Measurements from ENCODE around the gene GNAT2.

Gene GNAT2

DNA sequence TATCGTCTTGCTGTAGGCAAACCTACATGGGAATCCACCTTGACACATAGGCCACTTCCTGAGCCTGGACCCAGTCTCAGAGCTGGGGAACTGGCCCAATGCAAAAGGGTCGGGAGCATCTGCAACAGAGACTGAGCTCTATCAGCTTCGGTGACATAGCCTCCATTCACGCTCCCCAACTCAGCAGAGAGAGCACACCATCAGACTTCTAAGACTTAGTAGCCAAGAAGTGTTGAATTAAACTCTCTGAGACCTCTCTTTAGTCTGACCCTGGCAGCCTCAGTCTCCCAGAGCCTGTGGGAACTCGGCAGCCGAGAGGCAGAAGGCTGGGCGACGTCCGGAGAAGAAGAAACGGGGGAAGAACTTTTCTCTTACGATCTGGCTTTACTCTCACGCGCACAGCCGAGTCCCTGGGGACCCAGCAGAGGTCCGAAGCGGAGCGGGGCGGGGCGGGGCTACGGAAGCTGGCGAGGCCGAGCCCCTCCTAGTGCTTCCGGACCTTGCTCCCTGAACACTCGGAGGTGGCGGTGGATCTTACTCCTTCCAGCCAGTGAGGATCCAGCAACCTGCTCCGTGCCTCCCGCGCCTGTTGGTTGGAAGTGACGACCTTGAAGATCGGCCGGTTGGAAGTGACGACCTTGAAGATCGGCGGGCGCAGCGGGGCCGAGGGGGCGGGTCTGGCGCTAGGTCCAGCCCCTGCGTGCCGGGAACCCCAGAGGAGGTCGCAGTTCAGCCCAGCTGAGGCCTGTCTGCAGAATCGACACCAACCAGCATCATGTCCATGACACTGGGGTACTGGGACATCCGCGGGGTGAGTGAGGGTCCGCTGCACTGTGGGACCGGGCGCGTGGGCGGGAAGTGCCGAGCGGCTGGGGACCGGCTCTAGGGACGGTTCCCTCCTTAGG lies 36.5 kb upstream of the GNAT2 start, which contains the start of gene GSTM4:
TSS of gene GSTM4 (plus strand) at position 485 of the 905 bp plus-strand sequence. CDS start at position 776, 291 bp downstream.
- TF ChIP-seq, protein P1, sequence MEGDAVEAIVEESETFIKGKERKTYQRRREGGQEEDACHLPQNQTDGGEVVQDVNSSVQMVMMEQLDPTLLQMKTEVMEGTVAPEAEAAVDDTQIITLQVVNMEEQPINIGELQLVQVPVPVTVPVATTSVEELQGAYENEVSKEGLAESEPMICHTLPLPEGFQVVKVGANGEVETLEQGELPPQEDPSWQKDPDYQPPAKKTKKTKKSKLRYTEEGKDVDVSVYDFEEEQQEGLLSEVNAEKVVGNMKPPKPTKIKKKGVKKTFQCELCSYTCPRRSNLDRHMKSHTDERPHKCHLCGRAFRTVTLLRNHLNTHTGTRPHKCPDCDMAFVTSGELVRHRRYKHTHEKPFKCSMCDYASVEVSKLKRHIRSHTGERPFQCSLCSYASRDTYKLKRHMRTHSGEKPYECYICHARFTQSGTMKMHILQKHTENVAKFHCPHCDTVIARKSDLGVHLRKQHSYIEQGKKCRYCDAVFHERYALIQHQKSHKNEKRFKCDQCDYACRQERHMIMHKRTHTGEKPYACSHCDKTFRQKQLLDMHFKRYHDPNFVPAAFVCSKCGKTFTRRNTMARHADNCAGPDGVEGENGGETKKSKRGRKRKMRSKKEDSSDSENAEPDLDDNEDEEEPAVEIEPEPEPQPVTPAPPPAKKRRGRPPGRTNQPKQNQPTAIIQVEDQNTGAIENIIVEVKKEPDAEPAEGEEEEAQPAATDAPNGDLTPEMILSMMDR (IDR thresholded peaks at IDR 0.05; ENCODE audit: insufficient read depth, low read length, poor library complexity, severe bottlenecking), result no peak
- Histone ChIP-seq H3K36me3 (ENCODE audit: control insufficient read depth, insufficient read depth, low read length) (no peaks in the 10 kb centered on the region; the same call in 1 of the 2 replicates), H3K4me3 (replicated peaks; ENCODE audit: low read depth, low read length) (peak within 1 kb of the TSS; percentile 74), H3K27me3 (replicated peaks; ENCODE audit: control insufficient read depth, insufficient read depth, low read length) (no peaks in the 10 kb centered on the region)
- DNase-seq (ENCODE audit: extremely low read depth, insufficient read length), result peak; percentile 86

DNA sequence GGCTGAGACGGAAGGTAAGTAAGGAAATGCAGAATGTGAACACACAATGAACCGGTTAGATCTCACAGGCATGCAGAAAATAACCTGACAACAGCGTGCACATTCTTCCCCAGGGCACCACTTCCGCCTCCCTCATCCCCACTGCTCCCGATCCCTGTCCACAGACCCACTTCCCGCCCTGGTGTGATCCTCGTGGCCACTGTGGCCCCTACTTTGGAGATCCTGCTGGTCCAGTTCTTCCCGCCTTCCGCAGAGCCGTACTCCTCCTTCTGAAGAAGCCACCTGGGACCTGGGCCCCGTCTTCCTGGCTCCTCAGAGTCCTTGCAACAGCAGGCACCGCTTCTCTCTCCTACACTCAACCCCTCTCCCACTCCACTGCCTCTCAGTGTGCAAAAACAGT lies 35.1 kb upstream of the GNAT2 start:
- H3K4me3 ChIP-seq (replicated peaks; ENCODE audit: low read depth, low read length), result no peak overlapping the region
- TF ChIP-seq, protein P1 (IDR thresholded peaks at IDR 0.05; ENCODE audit: insufficient read depth, low read length, poor library complexity, severe bottlenecking), result no peak
- H3K36me3 ChIP-seq (ENCODE audit: control insufficient read depth, insufficient read depth, low read length), result no peaks in the 10 kb centered on the region
- H3K27me3 ChIP-seq (replicated peaks; ENCODE audit: control insufficient read depth, insufficient read depth, low read length), result no peaks in the 10 kb centered on the region
- no peak for DNase-seq (ENCODE audit: extremely low read depth, insufficient read length)

DNA sequence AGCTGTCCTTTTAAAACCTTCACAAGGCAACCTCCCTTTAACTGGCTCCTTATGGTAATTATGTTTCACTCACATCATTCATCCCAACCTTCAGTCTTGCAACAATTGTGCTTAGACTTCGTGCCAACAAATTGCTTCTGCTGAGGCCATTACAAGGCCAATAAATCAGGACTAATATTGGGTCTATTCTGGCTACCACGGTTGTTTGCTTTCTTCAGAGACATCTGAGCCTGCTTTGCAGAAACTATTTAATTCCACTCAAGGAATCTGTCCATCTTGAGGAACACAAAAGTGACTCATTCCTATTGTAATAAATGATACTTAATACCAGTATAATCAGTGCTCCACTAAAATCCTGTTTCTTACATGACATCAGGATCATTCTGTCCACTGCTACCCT lies 33.9 kb upstream of the GNAT2 start:
- Histone ChIP-seq H3K4me3 (replicated peaks; ENCODE audit: low read depth, low read length) (no peak overlapping the region), H3K27me3 (replicated peaks; ENCODE audit: control insufficient read depth, insufficient read depth, low read length) (no peaks in the 10 kb centered on the region), H3K36me3 (ENCODE audit: control insufficient read depth, insufficient read depth, low read length) (no peaks in the 10 kb centered on the region)
- no peak for DNase-seq (ENCODE audit: extremely low read depth, insufficient read length)
- TF ChIP-seq, protein P1 (IDR thresholded peaks at IDR 0.05; ENCODE audit: insufficient read depth, low read length, poor library complexity, severe bottlenecking), result no peak

DNA sequence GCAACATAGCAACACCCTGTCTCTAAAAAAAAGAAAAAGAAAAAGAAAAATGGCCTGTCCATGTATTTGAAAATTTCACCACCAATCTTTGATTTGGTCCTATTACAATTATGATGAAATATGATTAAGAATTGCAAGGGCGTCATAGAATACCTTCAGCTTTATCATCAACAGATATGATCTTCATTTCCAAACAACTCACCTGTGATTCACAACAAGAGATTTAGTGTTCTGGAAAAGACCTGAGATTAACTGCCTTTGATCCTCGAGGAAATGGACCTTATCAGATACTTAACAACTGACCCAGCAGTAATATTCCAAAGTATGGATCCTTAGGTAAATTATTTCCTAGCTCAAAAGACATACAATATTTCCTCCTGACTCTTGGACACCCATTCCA lies 33.0 kb upstream of the GNAT2 start:
- no peak for DNase-seq (ENCODE audit: extremely low read depth, insufficient read length)
- TF ChIP-seq, protein P1 (IDR thresholded peaks at IDR 0.05; ENCODE audit: insufficient read depth, low read length, poor library complexity, severe bottlenecking), result no peak
- Histone ChIP-seq H3K36me3 (ENCODE audit: control insufficient read depth, insufficient read depth, low read length) (no peaks in the 10 kb centered on the region), H3K27me3 (replicated peaks; ENCODE audit: control insufficient read depth, insufficient read depth, low read length) (no peaks in the 10 kb centered on the region), H3K4me3 (replicated peaks; ENCODE audit: low read depth, low read length) (no peak overlapping the region)

DNA sequence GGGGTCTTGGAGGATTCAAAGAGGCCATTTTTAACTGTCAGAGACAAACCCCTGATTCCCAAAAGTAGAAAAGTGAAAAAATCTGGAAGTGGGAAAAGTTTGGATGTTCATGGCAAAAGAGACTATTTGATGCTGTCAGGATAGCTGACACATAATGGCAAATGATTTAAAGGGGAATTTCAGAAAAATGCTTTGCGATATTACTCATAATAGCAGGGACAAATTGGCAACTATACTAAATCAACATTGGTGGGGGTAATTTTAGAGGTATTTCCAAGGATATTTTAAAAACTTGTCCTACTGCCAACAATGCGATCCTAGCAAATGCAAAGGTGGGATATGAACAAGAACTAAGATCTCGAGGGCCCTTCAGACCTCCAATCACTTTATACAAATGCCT lies 31.2 kb upstream of the GNAT2 start:
- no peak for DNase-seq (ENCODE audit: extremely low read depth, insufficient read length)
- no peak overlapping the region for H3K4me3 ChIP-seq (replicated peaks; ENCODE audit: low read depth, low read length)
- TF ChIP-seq, protein P1 (IDR thresholded peaks at IDR 0.05; ENCODE audit: insufficient read depth, low read length, poor library complexity, severe bottlenecking), result no peak
- H3K27me3 ChIP-seq (replicated peaks; ENCODE audit: control insufficient read depth, insufficient read depth, low read length), result no peaks in the 10 kb centered on the region
- no peaks in the 10 kb centered on the region for H3K36me3 ChIP-seq (ENCODE audit: control insufficient read depth, insufficient read depth, low read length)
